Upper lobe of left lung (tissue), 4 donors: ENCODE measurements around the gene DGKB.

Experiments used
- POLR2A ChIP-seq, 4 donors: fragments of 450-650 bp; IDR thresholded peaks; one replicate each; pipeline ENCODE4 v1.5.1; 2016 to 2017; ENCODE audit warnings: antibody characterized with exemption in 4 of 4, mild to moderate bottlenecking in 2 of 4
- POLR2AphosphoS5 ChIP-seq, 2 donors: sonication (generic); formaldehyde crosslinking; IDR thresholded peaks; one replicate each; pipeline ENCODE4 v1.5.1; 2017; ENCODE audit warnings: antibody characterized with exemption in 2 of 2
- TF ChIP-seq, protein P1 (sequence below), 6 experiments: fragments of 450-650 bp in 4 of 6; fragments of 200-600 bp in 2 of 6; sonication (generic) in 2 of 6; IDR thresholded peaks; one replicate each; pipeline ENCODE4 v1.5.1; 2016 to 2019; ENCODE audit warnings: antibody characterized with exemption in 6 of 6

DNA sequence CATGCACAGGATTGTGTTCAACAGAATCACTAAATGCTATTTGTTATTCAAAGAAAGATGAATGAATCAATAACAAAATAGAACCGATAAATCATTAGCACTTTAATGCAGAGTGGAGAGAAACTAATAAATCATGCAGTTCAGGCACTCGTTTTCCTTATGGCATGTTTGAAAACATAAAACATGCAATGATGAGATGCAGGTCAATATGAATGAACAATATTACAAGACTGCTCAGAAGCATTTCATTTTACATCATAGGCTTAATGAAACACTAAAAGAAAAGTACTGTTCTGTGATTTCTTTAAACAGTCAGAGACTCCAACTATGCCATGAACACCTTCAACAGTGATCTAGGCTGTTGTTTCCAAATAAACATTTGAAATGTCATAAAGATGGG, 755.0 kb downstream of the DGKB start:
- TF ChIP-seq, protein P1, sequence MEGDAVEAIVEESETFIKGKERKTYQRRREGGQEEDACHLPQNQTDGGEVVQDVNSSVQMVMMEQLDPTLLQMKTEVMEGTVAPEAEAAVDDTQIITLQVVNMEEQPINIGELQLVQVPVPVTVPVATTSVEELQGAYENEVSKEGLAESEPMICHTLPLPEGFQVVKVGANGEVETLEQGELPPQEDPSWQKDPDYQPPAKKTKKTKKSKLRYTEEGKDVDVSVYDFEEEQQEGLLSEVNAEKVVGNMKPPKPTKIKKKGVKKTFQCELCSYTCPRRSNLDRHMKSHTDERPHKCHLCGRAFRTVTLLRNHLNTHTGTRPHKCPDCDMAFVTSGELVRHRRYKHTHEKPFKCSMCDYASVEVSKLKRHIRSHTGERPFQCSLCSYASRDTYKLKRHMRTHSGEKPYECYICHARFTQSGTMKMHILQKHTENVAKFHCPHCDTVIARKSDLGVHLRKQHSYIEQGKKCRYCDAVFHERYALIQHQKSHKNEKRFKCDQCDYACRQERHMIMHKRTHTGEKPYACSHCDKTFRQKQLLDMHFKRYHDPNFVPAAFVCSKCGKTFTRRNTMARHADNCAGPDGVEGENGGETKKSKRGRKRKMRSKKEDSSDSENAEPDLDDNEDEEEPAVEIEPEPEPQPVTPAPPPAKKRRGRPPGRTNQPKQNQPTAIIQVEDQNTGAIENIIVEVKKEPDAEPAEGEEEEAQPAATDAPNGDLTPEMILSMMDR (IDR thresholded peaks at IDR 0.05), result no peak
- no peak for TF ChIP-seq POLR2AphosphoS5 (IDR thresholded peaks at IDR 0.05)
- no peak for TF ChIP-seq POLR2A (IDR thresholded peaks at IDR 0.05)
